HG03521 (cell line): ENCODE data around the gene PHETA2.

Source experiments
- ATAC-seq: cut with Tn5 transposase; IDR thresholded peaks from one replicate; pipeline ENCODE4 v1.9.1; 2021; ENCODE audit warnings: mild to moderate bottlenecking, moderate library complexity; ENCODE audit not compliant: unreplicated experiment

Gene PHETA2, protein sequence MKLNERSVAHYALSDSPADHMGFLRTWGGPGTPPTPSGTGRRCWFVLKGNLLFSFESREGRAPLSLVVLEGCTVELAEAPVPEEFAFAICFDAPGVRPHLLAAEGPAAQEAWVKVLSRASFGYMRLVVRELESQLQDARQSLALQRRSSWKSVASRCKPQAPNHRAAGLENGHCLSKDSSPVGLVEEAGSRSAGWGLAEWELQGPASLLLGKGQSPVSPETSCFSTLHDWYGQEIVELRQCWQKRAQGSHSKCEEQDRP

DNA sequence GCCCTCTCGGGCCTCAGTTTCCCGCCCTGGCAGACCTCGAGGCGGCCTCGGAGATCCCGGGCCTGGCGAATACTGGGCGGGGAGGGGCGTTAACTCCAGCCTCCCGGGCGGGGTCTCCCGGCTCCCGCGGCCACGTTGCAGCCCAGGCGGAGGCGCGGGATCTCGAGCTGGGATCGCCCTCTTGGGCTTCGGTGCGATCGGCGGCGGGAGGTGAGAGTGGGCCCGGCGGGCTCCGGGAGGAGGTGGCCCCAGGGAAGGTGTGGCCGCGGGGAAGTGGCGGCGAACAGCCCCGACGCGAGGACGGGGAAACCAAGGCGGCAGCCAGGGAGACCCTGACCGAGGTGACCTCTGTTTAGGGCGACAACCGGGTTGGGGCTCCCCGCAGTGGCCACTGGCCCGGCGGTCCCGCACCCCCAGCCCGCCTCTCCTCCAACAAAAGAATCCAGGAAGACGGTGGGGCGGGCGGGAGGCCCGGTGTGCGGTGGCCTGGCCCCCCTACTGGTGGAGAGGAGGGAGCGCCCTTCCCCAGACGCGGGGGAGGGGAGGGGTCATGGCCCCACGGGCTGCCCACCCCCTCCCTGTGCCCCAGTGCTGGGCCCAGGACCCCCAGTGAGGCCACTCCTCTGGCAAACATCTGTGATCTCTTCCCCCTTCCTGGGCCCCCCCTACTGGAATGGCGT lies at the start of gene PHETA2:
PHETA2 (plus strand) TSS at position 117 of the 680 bp plus-strand sequence. CDS start 3,046 bp downstream, outside the sequence.
- no peak for ATAC-seq

DNA sequence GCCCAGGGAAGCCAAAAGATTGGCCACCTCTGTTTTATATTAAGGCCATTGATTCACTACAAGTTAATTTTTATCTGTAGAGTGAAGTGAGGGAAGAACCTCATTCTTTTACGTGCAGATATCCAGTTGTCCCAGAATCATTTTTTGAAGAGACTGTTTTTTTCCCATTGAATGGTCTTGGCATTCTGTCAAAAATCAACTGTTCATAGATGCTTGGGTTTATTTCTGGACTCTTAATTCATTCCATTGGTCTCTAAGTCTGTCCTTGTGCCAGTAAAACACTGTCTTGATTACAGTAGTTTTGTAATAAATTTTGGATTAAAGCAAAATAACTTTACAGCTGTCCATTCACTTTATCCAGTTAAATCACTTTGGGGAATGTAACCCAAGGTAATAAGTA lies 48.6 kb upstream of the PHETA2 start:
- no peak for ATAC-seq

DNA sequence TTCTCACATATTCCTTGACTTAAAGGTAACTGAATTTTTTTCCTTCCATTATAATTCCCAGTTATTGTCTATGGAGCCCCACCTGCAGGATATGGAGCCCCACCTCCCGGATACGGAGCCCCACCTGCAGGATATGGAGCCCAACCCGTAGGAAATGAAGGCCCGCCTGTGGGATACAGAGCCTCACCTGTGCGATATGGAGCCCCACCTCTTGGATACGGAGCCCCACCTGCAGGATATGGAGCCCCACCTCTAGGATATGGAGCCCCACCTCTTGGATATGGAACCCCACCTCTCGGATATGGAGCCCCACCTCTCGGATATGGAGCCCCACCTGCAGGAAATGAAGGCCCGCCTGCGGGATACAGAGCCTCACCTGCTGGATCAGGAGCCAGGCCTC lies 47.3 kb upstream of the PHETA2 start:
- ATAC-seq = no peak

- no peak for ATAC-seq
These were observed 40.5 kb upstream of the PHETA2 start for GRCh38 chr22:42033263-42034181.

- ATAC-seq = no peak
These were observed 38.8 kb upstream of the PHETA2 start for GRCh38 chr22:42035256-42035655.

DNA sequence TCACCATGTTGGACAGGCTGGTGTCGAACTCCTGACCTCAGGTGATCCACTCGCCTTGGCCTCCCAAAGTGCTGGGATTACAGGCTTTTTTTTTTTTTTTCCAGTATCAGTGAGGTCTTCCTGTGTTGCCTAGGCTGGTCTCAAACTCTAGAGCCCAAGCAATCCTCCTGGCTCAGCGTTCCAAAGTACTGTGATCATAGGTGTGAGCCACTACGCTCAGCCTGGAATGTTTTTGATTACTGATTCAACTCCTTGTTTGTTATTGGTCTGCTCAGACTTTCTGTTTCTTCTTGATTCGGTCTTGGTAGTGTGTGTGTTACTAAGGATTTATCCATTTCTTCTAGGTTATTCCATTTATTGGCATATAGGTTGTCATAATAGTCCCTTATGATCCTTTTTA lies 34.8 kb upstream of the PHETA2 start:
- ATAC-seq = no peak

GRCh38 chr22:42041784-42042183 lies 32.3 kb upstream of the PHETA2 start:
- ATAC-seq = no peak

DNA sequence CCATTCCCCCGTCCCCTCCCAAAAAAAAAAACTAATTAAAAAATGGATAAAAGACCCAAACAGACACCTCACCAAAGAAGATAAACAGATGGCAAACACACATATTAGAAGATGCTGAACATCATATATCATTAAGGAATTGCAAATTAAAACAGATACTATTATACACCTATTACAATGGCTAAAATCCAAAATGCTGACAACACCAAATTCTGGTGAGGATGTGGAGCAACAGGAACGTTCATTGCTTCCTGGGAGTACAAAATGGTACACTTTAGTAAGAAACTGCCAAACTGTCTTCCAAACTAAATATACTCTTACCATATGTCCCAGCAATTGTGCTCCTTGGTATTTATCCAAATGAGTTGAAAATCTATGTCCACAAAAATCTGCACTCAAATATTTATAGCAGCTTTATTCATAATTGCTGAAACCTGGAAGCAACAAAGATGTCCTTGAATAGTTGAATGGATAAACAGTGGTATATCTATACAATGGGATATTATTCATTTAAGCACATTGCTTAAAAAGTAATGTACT lies 23.3 kb upstream of the PHETA2 start:
- no peak for ATAC-seq

- ATAC-seq = no peak
These were observed 21.3 kb upstream of the PHETA2 start for GRCh38 chr22:42052765-42053164.

- no peak for ATAC-seq
These were observed 17.1 kb upstream of the PHETA2 start for GRCh38 chr22:42056757-42057511.

- no peak for ATAC-seq
These were observed 13.6 kb upstream of the PHETA2 start for GRCh38 chr22:42060489-42060888.

- no peak for ATAC-seq
These were observed 13.0 kb upstream of the PHETA2 start for GRCh38 chr22:42061041-42061440.

DNA sequence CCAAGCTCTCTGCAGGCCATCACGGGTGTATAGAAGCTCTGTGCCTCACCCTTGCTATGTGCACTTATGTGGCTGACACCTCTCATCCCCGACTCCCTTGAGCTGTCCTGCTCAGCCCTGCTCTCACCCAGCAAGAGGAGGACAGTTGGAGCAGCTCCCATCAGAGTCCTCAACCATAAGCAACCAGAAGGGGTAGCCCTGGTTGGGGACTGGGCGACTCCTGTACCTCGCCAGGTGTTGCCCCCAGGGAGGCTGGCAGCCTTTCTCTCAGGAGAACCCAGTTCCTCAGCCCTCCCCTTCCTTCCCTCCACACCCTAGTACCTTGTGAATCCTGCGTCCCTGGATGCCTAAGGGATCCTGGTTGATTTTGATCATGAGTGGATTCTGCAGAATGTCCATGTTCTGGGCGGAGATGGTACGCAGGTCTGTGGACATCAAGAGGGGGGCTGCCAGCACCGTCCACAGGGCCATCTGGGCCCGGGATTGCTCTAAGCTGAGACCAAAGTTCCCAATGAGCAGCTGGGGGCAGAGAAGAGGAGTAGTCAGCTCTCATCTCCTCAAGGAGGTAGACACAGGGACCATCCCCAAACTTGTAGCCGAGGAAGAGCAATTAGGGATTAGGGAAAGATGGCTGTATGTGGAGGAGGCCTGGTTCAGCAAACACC lies 11.4 kb upstream of the PHETA2 start:
- ATAC-seq = no peak

DNA sequence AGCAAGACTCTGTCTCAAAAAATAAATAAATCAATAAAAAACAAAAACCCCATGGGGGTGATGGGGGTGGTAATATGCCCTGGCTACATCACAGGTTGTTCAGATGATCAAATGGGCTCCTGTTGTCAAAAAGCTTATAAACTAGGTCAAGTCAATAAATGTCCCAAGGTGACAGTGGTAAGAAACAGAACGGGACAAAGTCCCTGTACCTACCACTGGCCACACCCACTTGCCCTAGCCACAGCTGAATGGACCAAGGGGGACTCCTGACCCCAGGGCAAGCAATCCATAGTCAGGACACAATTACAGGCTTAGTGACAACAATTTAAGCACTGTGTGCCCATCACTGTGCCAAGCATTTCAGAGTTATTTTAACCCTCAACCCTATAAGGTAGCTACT lies 9.4 kb upstream of the PHETA2 start:
- no peak for ATAC-seq

GRCh38 chr22:42065438-42066125 lies 8.5 kb upstream of the PHETA2 start:
- ATAC-seq = no peak

GRCh38 chr22:42066126-42066761 lies 7.8 kb upstream of the PHETA2 start:
- no peak for ATAC-seq

DNA sequence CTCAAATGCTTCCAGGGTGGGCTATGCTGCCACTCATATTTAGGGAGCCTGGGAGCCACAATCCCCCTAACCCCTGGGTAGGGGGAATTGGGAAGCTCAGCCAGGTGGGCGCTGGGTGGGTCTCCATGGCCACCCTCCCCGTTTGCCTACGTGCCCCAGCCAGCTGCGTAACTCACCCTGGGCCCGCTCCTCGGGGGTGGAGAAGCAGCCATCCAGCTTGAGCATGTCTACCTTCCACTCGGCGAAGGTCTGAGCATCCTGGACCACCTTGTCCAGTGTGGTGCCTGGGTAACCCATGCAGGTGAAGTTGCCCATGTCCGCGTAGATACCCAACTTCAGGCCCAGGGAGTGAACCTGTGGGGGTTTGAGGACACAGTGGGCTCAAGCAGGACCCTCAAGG lies 7.1 kb upstream of the PHETA2 start:
- no peak for ATAC-seq

DNA sequence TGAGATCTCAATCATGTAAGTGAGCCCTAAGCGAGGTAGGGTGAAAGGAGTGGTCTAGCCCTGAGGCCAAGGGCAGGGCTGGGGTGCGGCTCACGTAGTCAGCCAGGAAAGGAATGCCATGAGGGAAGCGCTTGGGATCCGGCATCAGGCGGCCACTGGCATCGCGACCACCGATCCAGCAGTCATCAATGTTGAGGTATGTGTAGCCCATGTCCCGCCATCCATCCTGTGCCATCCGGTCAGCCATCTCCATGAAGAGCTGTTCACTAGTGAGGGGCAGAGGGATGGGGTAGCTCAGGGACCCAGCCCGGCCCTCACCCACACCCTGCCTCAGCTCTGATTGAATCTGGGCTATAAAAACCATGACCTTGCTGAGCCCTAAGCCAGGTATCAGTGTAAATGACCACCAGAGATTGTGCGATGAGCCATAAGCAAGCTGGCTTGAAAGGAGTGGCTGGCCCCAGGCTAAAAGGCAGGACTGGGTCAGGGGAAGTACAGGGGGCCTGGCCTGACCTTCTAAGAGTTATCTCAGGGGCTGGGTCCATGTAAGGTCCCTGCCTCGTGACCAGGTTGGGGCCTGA lies 6.3 kb upstream of the PHETA2 start:
- no peak for ATAC-seq

- ATAC-seq = no peak
These were observed 5.8 kb upstream of the PHETA2 start for GRCh38 chr22:42068291-42068690.
